Measurements from ENCODE around the gene FBXO28.
"Not testable (repeated sequence)": the region's sequence is repeated elsewhere in the genome, so short reads cannot be mapped to it uniquely, and the experiment has no call there.

Gene FBXO28

GRCh38 chr1:224076407-224076806, 37.5 kb upstream of the FBXO28 start:
- 88% methylated on average over 2 of the region's 3 CpGs for WGBS
- H3K14ac ChIP-seq (ENCODE audit: low read length in 2 of 2) = no peak overlapping the region
- DNase-seq = no peak
- H3K9me3 ChIP-seq (ENCODE audit: control insufficient read depth, low read length) = peaks cover 2% of the 10 kb centered on the region
- H3K4ac ChIP-seq (ENCODE audit: low read depth in 1 of 2, low read length in 2 of 2) = no peak overlapping the region
- H3K18ac ChIP-seq (ENCODE audit: low read depth in 1 of 2, low read length in 2 of 2) = no peak overlapping the region
- H3K79me1 ChIP-seq (replicated peaks; ENCODE audit: low read length, poor library complexity, severe bottlenecking) = no peaks in the 10 kb centered on the region
- no peak overlapping the region for H2BK120ac ChIP-seq (ENCODE audit: low read depth, low read length)
- H2BK15ac ChIP-seq (ENCODE audit: low read depth, poor library complexity, severe bottlenecking) = no peak overlapping the region
- no peak overlapping the region for H3K23ac ChIP-seq (ENCODE audit: low read length in 2 of 2)
- no peak overlapping the region for H3K4me3 ChIP-seq (ENCODE audit: insufficient read depth in 1 of 2, low read depth in 1 of 2, low read length in 2 of 2)
- peaks cover 0 to 6% of the 10 kb centered on the region in 2 experiments for H3K27me3 ChIP-seq (ENCODE audit: control insufficient read depth in 1 of 2, insufficient read depth in 1 of 2, low read length in 2 of 2)
- H3K4me1 ChIP-seq (ENCODE audit: control insufficient read depth, insufficient read depth, low read depth, low read length) = no peaks in the 10 kb centered on the region
- no peak overlapping the region for H2BK12ac ChIP-seq (ENCODE audit: low read length in 2 of 2)
- no peak overlapping the region for H2BK5ac ChIP-seq (ENCODE audit: low read depth, low read length, poor library complexity, severe bottlenecking)
- no peak overlapping the region for H2AFZ ChIP-seq (ENCODE audit: low read depth, low read length)
- H2AK5ac ChIP-seq (ENCODE audit: low read length, severe bottlenecking) = no peak overlapping the region
- no peak overlapping the region for H4K91ac ChIP-seq (ENCODE audit: low read length)
- H3K9ac ChIP-seq (ENCODE audit: low read length) = no peak overlapping the region
- H3K27ac ChIP-seq (ENCODE audit: low read length, poor library complexity, severe bottlenecking) = no peak overlapping the region
- no peak overlapping the region for H4K8ac ChIP-seq (ENCODE audit: low read length)
- no peaks in the 10 kb centered on the region for H3K36me3 ChIP-seq (ENCODE audit: control insufficient read depth in 1 of 2, insufficient read depth in 2 of 2, low read depth in 1 of 2, low read length in 2 of 2)
- no peak overlapping the region for H3K4me2 ChIP-seq (ENCODE audit: low read length, poor library complexity, severe bottlenecking)

DNA sequence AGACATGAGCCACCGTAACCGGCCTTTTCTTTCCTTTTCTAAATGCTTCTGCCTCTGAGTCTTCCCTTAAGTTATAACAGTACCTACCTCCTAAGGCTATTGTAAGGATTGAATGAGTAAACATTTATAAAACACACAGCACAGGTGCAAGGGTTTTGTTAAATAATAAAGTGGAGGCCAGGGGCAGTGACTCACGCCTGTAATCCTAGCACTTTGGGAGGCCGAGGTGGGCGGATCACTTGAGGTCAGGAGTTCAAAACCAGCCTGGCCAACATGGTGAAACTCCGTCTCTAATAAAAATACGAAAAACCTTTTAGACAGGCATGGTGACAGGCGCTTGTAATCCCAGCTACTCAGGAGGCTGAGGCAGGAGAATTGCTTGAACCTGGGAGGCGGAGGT, 34.3 kb upstream of the FBXO28 start:
- H3K4me2 ChIP-seq (ENCODE audit: low read length, poor library complexity, severe bottlenecking); H3K23ac ChIP-seq (ENCODE audit: low read length in 2 of 2): not testable (repeated sequence)
- WGBS = 60% methylated on average over 7 of the region's 9 CpGs

GRCh38 chr1:224080115-224080774, 33.7 kb upstream of the FBXO28 start:
- H2BK5ac ChIP-seq (ENCODE audit: low read depth, low read length, poor library complexity, severe bottlenecking) = no peak overlapping the region
- no peak overlapping the region for H4K8ac ChIP-seq (ENCODE audit: low read length)
- no peaks in the 10 kb centered on the region for H3K79me1 ChIP-seq (replicated peaks; ENCODE audit: low read length, poor library complexity, severe bottlenecking)
- no peak overlapping the region for H3K4me3 ChIP-seq (ENCODE audit: insufficient read depth in 1 of 2, low read depth in 1 of 2, low read length in 2 of 2)
- H3K23ac ChIP-seq (ENCODE audit: low read length in 2 of 2) = no peak overlapping the region
- peaks cover 0 to 6% of the 10 kb centered on the region in 2 experiments for H3K27me3 ChIP-seq (ENCODE audit: control insufficient read depth in 1 of 2, insufficient read depth in 1 of 2, low read length in 2 of 2)
- H3K27ac ChIP-seq (ENCODE audit: low read length, poor library complexity, severe bottlenecking) = no peak overlapping the region
- DNase-seq = peak; percentile 4
- no peak overlapping the region for H2BK12ac ChIP-seq (ENCODE audit: low read length in 2 of 2)
- no peak overlapping the region for H2AK5ac ChIP-seq (ENCODE audit: low read length, severe bottlenecking)
- H2BK120ac ChIP-seq (ENCODE audit: low read depth, low read length) = no peak overlapping the region
- no peaks in the 10 kb centered on the region for H3K4me1 ChIP-seq (ENCODE audit: control insufficient read depth, insufficient read depth, low read depth, low read length)
- no peak overlapping the region for H3K4ac ChIP-seq (ENCODE audit: low read depth in 1 of 2, low read length in 2 of 2)
- no peak overlapping the region for H3K14ac ChIP-seq (ENCODE audit: low read length in 2 of 2)
- no peaks in the 10 kb centered on the region for H3K9me3 ChIP-seq (ENCODE audit: control insufficient read depth, low read length)
- H3K4me2 ChIP-seq (ENCODE audit: low read length, poor library complexity, severe bottlenecking) = no peak overlapping the region
- no peak overlapping the region for H3K9ac ChIP-seq (ENCODE audit: low read length)
- H3K36me3 ChIP-seq (ENCODE audit: control insufficient read depth in 1 of 2, insufficient read depth in 2 of 2, low read depth in 1 of 2, low read length in 2 of 2) = no peaks in the 10 kb centered on the region
- no peak overlapping the region for H2BK15ac ChIP-seq (ENCODE audit: low read depth, poor library complexity, severe bottlenecking)
- WGBS = 68% methylated on average over 9 of the region's 9 CpGs
- no peak overlapping the region for H2AFZ ChIP-seq (ENCODE audit: low read depth, low read length)
- H3K18ac ChIP-seq (ENCODE audit: low read depth in 1 of 2, low read length in 2 of 2) = no peak overlapping the region
- H4K91ac ChIP-seq (ENCODE audit: low read length) = no peak overlapping the region

More for the DNA sequence above, 34.3 kb upstream of the FBXO28 start:
- H2BK120ac ChIP-seq (ENCODE audit: low read depth, low read length); H2BK5ac ChIP-seq (ENCODE audit: low read depth, low read length, poor library complexity, severe bottlenecking); H2BK12ac ChIP-seq (ENCODE audit: low read length in 2 of 2); H2AFZ ChIP-seq (ENCODE audit: low read depth, low read length); H4K91ac ChIP-seq (ENCODE audit: low read length); H4K8ac ChIP-seq (ENCODE audit: low read length); H3K14ac ChIP-seq (ENCODE audit: low read length in 2 of 2); H3K9me3 ChIP-seq (ENCODE audit: control insufficient read depth, low read length); H2BK15ac ChIP-seq (ENCODE audit: low read depth, poor library complexity, severe bottlenecking); H3K4ac ChIP-seq (ENCODE audit: low read depth in 1 of 2, low read length in 2 of 2); H3K4me1 ChIP-seq (ENCODE audit: control insufficient read depth, insufficient read depth, low read depth, low read length); H2AK5ac ChIP-seq (ENCODE audit: low read length, severe bottlenecking); DNase-seq; H3K4me3 ChIP-seq (ENCODE audit: insufficient read depth in 1 of 2, low read depth in 1 of 2, low read length in 2 of 2); H3K79me1 ChIP-seq (replicated peaks; ENCODE audit: low read length, poor library complexity, severe bottlenecking); H3K36me3 ChIP-seq (ENCODE audit: control insufficient read depth in 1 of 2, insufficient read depth in 2 of 2, low read depth in 1 of 2, low read length in 2 of 2); H3K27ac ChIP-seq (ENCODE audit: low read length, poor library complexity, severe bottlenecking); H3K27me3 ChIP-seq (ENCODE audit: control insufficient read depth in 1 of 2, insufficient read depth in 1 of 2, low read length in 2 of 2); H3K18ac ChIP-seq (ENCODE audit: low read depth in 1 of 2, low read length in 2 of 2); H3K9ac ChIP-seq (ENCODE audit: low read length): not testable (repeated sequence)

- WGBS = 92% methylated on average over 2 of the region's 2 CpGs
- Histone ChIP-seq H3K79me1 (replicated peaks; ENCODE audit: low read length, poor library complexity, severe bottlenecking) (no peaks in the 10 kb centered on the region), H2BK120ac (ENCODE audit: low read depth, low read length) (no peak overlapping the region)
Observed at GRCh38 chr1:224081604-224082003, 32.3 kb upstream of the FBXO28 start.

More at GRCh38 chr1:224081604-224082003, 32.3 kb upstream of the FBXO28 start:
- no peak overlapping the region for H3K4me2 ChIP-seq (ENCODE audit: low read length, poor library complexity, severe bottlenecking)
- no peak overlapping the region for H4K8ac ChIP-seq (ENCODE audit: low read length)
- no peak overlapping the region for H3K27ac ChIP-seq (ENCODE audit: low read length, poor library complexity, severe bottlenecking)
- no peak overlapping the region for H2BK12ac ChIP-seq (ENCODE audit: low read length in 2 of 2)
- no peak overlapping the region for H3K4ac ChIP-seq (ENCODE audit: low read depth in 1 of 2, low read length in 2 of 2)
- H2BK15ac ChIP-seq (ENCODE audit: low read depth, poor library complexity, severe bottlenecking) = no peak overlapping the region
- no peak overlapping the region for H2AK5ac ChIP-seq (ENCODE audit: low read length, severe bottlenecking)
- H3K9ac ChIP-seq (ENCODE audit: low read length) = no peak overlapping the region
- no peak overlapping the region for H2AFZ ChIP-seq (ENCODE audit: low read depth, low read length)
- H3K14ac ChIP-seq (ENCODE audit: low read length in 2 of 2) = no peak overlapping the region
- H3K4me1 ChIP-seq (ENCODE audit: control insufficient read depth, insufficient read depth, low read depth, low read length) = no peaks in the 10 kb centered on the region
- DNase-seq = no peak
- H3K23ac ChIP-seq (ENCODE audit: low read length in 2 of 2) = no peak overlapping the region
- H3K18ac ChIP-seq (ENCODE audit: low read depth in 1 of 2, low read length in 2 of 2) = no peak overlapping the region
- no peak overlapping the region for H2BK5ac ChIP-seq (ENCODE audit: low read depth, low read length, poor library complexity, severe bottlenecking)
- H3K4me3 ChIP-seq (ENCODE audit: insufficient read depth in 1 of 2, low read depth in 1 of 2, low read length in 2 of 2) = no peak overlapping the region
- H3K9me3 ChIP-seq (ENCODE audit: control insufficient read depth, low read length) = no peaks in the 10 kb centered on the region
- H4K91ac ChIP-seq (ENCODE audit: low read length) = no peak overlapping the region
- H3K36me3 ChIP-seq (ENCODE audit: control insufficient read depth in 1 of 2, insufficient read depth in 2 of 2, low read depth in 1 of 2, low read length in 2 of 2) = no peaks in the 10 kb centered on the region
- peaks cover 0 to 6% of the 10 kb centered on the region in 2 experiments for H3K27me3 ChIP-seq (ENCODE audit: control insufficient read depth in 1 of 2, insufficient read depth in 1 of 2, low read length in 2 of 2)
